22Rv1 (cell line): Measurements from ENCODE around the gene SDK1.

Experiments
- CTCF ChIP-seq: fragments of 450-650 bp; IDR thresholded peaks from 2 replicates; pipeline ENCODE4 v1.5.1; 2017; ENCODE audit warnings: mild to moderate bottlenecking
- ZFX ChIP-seq: fragments of 450-650 bp; IDR thresholded peaks from 2 replicates; pipeline ENCODE4 v1.6.1; 2017; ENCODE audit warnings: antibody characterized with exemption, borderline replicate concordance

DNA sequence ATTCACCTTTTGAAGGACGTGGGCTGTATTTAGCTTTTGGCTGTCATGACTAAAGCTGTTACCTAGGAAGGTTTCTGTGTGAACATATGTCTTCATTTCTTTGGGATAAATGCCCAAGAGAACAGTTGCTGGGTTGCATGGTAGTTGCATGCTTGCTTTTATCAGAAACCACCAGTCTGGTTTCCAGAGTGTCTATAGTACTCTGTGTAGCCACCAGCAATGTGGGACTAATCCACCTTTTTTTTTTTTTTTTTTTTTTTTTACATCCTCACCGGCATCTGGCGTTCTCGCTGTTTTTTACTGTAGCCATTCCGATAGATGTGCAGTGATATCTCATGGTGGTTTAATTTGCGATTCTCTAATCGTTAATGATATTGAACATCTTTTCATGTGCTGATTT is 297.8 kb downstream of the SDK1 start:
- TF ChIP-seq CTCF (no peak), ZFX (no peak)
